PC-3 (cell line): ENCODE data around the gene CDK11A.
"Not testable (repeated sequence)": the region's sequence is repeated elsewhere in the genome, so short reads cannot be mapped to it uniquely, and the experiment has no call there.

Experiments
- CTCF ChIP-seq: fragments of 300-600 bp; sonication (generic); conservative IDR thresholded peaks from 2 replicates; pipeline ENCODE4 v1.5.1; 2017; ENCODE audit warnings: antibody characterized with exemption, low read depth, mild to moderate bottlenecking, low read length
- EZH2phosphoT487 ChIP-seq: fragments of 300-600 bp; sonication (generic); IDR thresholded peaks from 2 replicates; pipeline ENCODE4 v1.6.1; 2018; ENCODE audit warnings: mild to moderate bottlenecking, antibody characterized with exemption, low read length, borderline replicate concordance

- not testable (repeated sequence) for TF ChIP-seq CTCF, EZH2phosphoT487
These were observed 13.8 kb upstream of the CDK11A start for GRCh38 chr1:1737675-1738590.
